ENCODE measurements around the gene BMP2K. TPM values are rescaled to one million over a fixed set of nuclear protein-coding genes. Genes with fewer than 3 reads are reported as not detected.

BMP2K gene
- total RNA-seq: 14.2 and 34.3 TPM in 2 replicates

DNA sequence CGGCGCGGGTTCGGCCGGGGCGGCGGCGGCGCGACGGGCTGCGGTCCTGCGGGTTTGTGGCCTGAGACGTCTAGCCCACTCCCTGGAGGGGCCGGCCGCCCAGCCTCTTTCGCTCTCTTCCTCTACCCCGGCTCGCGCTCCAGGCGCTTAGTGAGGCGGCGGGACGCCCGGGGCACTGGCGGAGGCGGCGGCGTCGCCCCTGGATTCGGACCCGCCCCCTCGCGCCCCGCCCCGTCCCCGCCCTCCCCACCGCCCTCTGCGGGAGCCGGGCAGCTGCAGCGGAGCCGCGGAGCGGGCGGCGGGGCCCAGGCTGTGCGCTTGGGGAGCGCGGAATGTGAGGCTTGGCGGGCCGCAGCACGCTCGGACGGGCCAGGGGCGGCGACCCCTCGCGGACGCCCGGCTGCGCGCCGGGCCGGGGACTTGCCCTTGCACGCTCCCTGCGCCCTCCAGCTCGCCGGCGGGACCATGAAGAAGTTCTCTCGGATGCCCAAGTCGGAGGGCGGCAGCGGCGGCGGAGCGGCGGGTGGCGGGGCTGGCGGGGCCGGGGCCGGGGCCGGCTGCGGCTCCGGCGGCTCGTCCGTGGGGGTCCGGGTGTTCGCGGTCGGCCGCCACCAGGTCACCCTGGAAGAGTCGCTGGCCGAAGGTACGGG, at the start of gene BMP2K:
Gene BMP2K (plus strand): TSS at position 272 of the 650 bp plus-strand sequence. CDS start 194 bp downstream, at position 466.

DNA sequence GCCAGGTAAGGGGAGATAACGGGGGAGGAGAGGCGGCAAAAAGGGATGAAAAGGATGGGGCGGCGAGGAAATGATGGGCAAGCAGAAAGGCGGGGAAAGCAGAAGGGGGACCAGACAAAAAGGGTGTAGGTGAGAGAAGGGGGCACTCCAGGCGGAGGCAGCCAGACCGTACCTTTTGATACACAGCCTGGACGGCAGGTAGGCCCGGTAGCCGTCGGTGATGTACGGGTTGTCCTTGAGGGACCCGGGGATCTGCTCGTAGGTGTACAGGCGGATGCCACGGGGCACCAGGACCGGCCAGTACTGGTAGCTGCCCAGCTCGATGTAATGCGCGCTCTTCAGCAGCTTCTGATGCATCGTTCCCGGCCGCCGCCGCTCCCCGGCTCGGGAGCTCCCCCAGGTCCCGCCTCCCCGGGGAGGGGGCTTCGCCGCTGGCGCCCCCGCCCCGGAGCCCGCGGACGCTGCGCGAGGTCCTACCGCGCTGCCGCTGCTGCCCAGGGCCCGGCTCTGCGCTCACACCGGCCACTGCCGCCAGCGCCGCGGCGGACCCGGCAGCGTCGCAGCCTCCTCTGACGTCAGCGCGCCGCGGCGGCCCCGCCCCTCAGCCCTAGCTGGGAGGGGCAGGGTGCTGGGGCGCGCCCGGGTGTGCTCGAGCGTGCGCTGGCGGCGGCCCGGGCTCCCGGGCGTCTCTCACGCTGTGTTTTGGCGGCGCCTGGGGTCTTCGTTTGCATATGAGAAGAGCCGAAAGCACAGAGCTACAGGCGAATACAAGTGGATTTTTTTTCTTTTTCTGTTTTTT, 162.9 kb downstream of the BMP2K start, which contains the start of gene PAQR3:
Gene PAQR3 (minus strand): TSS at position 571 of the 799 bp plus-strand sequence. CDS start 214 bp downstream, at position 357.

Other genes with a start within 250 kb of the BMP2K start
- 0.83 TPM in 1 of 2 replicates, not detected in the other for gene ANXA3, start 224.6 kb upstream of the BMP2K start, total RNA-seq
- gene PAQR3, start 163.1 kb downstream of the BMP2K start, total RNA-seq: 4.0 and 6.4 TPM in 2 replicates

Data from cardiac ventricle fibroblast (primary cell).